ENCODE measurements around the gene NAALADL1. TPM values are rescaled to one million over a fixed set of nuclear protein-coding genes. Genes with fewer than 3 reads are reported as not detected.

NAALADL1 gene
- total RNA-seq, 1 donor = 11.5 TPM

DNA sequence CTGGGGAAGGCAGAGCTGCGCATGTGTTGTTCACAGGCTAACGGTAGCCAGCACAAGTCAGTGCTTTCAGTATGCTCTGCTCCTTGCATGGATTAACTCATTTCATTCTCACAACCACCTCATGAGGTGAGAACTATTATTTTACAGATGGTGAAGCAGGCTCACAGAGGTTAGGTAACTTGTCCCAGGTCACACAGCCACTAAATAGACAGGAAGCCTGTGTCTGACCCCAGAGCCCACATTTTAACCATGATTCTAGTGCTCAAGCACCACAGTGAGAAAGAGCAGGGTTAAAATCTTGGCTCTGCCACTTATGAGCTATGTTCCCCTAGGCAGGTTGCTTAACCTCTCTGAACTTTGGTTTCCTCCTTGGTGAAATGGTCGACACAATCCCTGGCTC, 37.4 kb downstream of the NAALADL1 start:
- DNase-seq (ENCODE audit: low read depth) = no peak
- TF ChIP-seq, protein P1, sequence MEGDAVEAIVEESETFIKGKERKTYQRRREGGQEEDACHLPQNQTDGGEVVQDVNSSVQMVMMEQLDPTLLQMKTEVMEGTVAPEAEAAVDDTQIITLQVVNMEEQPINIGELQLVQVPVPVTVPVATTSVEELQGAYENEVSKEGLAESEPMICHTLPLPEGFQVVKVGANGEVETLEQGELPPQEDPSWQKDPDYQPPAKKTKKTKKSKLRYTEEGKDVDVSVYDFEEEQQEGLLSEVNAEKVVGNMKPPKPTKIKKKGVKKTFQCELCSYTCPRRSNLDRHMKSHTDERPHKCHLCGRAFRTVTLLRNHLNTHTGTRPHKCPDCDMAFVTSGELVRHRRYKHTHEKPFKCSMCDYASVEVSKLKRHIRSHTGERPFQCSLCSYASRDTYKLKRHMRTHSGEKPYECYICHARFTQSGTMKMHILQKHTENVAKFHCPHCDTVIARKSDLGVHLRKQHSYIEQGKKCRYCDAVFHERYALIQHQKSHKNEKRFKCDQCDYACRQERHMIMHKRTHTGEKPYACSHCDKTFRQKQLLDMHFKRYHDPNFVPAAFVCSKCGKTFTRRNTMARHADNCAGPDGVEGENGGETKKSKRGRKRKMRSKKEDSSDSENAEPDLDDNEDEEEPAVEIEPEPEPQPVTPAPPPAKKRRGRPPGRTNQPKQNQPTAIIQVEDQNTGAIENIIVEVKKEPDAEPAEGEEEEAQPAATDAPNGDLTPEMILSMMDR (IDR thresholded peaks at IDR 0.05; ENCODE audit: insufficient read depth, low read length) = no peak
- no peak overlapping the region for H3K4me3 ChIP-seq (ENCODE audit: low read depth, low read length)

DNA sequence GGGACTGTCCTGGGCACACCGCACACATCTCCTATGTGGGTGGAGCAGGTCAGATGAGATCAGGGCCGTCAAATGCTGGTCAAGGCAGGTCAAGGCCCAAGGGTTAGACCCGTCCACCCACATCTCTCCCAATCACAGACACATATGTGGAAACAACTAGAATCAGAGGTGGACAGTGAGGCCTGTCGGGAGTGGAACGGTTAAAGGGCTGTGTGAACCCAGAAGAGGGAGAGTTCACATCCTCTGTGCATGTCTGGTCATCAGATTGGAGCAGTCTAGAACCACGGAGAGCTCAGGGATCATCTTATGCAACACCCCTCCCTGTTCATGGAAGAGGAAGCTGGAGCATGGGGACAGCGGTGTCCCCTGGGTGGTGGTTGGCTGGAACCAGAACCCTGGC, 38.5 kb downstream of the NAALADL1 start:
- DNase-seq (ENCODE audit: low read depth) = no peak
- no peak overlapping the region for H3K4me3 ChIP-seq (ENCODE audit: low read depth, low read length)
- TF ChIP-seq, protein P1 (IDR thresholded peaks at IDR 0.05; ENCODE audit: insufficient read depth, low read length) = no peak

DNA sequence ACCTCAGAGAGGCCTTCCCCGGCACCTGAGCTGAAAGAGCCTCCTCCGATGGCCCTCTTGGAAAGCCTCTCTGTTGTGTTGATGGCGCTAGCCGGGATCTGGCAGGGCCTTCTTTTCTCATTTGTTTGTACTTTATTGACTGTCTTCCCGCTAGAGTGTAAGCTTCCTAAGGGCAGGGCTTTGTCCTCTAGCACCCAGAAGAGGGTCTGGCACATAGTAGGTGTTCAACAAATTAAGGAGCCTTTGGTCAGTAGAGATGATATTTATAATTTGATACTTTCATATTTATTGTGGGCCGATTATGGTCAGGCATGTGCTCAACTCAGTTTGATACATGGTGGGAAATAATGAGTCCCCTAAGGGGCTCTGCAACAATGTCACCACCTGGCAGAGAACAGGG, 40.4 kb downstream of the NAALADL1 start:
- TF ChIP-seq, protein P1 (IDR thresholded peaks at IDR 0.05; ENCODE audit: insufficient read depth, low read length) = no peak
- H3K4me3 ChIP-seq (ENCODE audit: low read depth, low read length) = no peak overlapping the region
- DNase-seq (ENCODE audit: low read depth) = no peak

DNA sequence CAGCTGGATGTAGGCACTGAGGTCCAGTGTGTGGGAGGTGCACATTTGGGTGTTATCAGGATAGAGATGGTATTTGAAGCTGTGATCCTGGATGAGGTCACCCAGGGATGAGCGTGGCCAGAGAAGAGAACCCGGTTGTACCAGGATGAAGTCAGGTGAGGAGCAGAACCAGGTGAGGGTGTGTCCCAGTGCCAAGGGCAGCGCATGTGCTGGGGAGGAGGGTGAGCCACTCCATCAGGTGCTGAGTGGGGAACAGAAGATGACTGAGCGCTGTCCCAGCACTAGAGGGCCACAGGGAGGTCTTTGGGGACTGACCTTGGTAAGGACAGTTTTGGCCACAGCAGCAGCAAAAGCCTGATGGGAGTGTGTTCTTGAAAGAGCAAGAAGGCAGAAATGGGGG, 41.6 kb downstream of the NAALADL1 start:
- TF ChIP-seq, protein P1 (IDR thresholded peaks at IDR 0.05; ENCODE audit: insufficient read depth, low read length) = no peak
- H3K4me3 ChIP-seq (ENCODE audit: low read depth, low read length) = no peak overlapping the region
- no peak for DNase-seq (ENCODE audit: low read depth)

DNA sequence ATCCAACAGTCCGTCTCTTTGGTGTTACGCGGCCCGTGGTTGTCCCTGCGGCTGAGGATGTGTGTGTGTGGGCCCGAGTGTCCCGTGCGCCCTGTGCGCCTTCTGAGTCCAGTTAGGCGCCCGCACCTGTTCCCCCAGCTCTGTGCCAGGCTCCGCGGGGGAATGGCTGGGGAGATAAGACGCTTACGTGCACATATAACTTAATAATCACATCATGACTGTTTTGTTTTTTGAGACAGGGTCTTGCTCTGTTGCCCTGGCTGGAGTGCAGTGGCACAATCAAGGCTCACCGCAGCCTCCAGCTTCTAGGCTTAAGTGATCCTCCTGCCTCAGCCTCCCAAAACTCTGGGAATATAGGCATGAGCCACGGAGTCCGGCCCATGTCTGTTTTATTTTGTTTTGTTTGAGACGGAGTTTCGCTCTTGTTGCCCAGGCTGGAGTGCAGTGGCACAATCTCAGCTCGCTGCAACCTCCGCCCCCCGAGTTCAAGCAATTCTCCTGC, 43.6 kb downstream of the NAALADL1 start:
- TF ChIP-seq, protein P1 (IDR thresholded peaks at IDR 0.05; ENCODE audit: insufficient read depth, low read length) = no peak
- no peak for DNase-seq (ENCODE audit: low read depth)
- peak overlapping the region; percentile 85 for H3K4me3 ChIP-seq (ENCODE audit: low read depth, low read length)

DNA sequence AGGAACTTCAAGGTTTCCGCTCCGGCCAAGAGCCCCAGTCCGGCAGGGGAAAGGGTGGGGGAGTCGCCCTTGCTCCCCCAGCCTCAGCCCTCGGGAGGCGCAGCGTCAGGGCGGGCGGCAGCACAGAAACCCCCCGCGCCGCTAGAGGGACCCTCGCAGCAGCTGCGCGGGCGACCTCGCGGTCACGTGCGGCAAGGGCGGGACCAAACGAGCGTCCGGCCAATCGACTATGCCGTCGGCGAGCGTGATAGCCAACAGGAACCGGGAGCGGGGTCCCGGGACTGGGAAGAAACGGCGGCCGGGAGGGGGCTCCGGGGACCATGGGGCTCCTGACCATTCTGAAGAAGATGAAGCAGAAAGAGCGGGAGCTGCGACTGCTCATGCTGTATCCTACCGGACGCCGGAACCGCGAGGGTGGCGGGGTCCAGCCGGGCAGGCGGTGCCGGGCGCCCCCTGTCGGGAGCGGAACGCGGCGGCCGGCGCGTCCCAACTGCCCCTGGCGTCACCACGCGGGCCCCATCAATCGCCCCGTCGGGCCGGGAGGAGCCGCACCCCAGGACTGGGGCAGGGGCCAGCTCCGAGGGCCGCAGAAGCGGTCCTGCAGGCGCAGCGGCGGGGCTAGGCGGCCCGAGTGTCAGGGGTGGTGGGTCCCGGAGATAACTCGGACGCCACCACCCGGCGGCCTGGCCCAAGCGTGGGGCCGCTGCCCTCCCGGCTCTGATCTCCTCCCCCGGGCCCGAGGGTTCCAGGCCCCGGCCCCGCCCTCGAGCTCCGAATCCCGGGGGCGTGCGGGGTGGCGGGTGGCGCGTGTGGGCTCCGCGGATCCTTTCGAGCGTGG, 44.2 kb downstream of the NAALADL1 start, which contains the start of gene ARL2:
Gene ARL2, plus strand, starts transcription at position 273 of the 838 bp plus-strand sequence. Its CDS starts 48 bp downstream, at position 321.
- TF ChIP-seq, protein P1 (IDR thresholded peaks at IDR 0.05; ENCODE audit: insufficient read depth, low read length) = peak; percentile 61
- peak within 1 kb of the TSS; percentile 85 for H3K4me3 ChIP-seq (ENCODE audit: low read depth, low read length)
- peak; percentile 87 for DNase-seq (ENCODE audit: low read depth)

Data from fibroblast of the aortic adventitia (primary cell).